DMS114 treated with DMSO at 0.1 percent for 48 hours (cell line): Measurements from ENCODE around the gene ARHGAP26.

Source experiments
- DNase-seq: peaks from one replicate; lab custom pipeline; 2025; ENCODE audit not compliant: unreplicated experiment; lab: John Stamatoyannopoulos, UW

ARHGAP26 gene

GRCh38 chr5:142872217-142872616 lies 102.0 kb downstream of the ARHGAP26 start:
- no peak for DNase-seq

GRCh38 chr5:142872795-142873194 lies 102.6 kb downstream of the ARHGAP26 start:
- DNase-seq, result no peak

- no peak for DNase-seq
Measured at GRCh38 chr5:142873831-142874230, 103.7 kb downstream of the ARHGAP26 start.

- no peak for DNase-seq
Measured at GRCh38 chr5:142874540-142874939, 104.4 kb downstream of the ARHGAP26 start.

GRCh38 chr5:142875936-142876335 lies 105.8 kb downstream of the ARHGAP26 start:
- no peak for DNase-seq

- DNase-seq, result no peak
Measured at GRCh38 chr5:142876817-142877216, 106.6 kb downstream of the ARHGAP26 start.

- no peak for DNase-seq
Measured at GRCh38 chr5:142878111-142878510, 107.9 kb downstream of the ARHGAP26 start.

- DNase-seq, result no peak
Measured at GRCh38 chr5:142878638-142879037, 108.5 kb downstream of the ARHGAP26 start.

GRCh38 chr5:142881076-142881783 lies 111.1 kb downstream of the ARHGAP26 start:
- DNase-seq, result no peak

- no peak for DNase-seq
Measured at GRCh38 chr5:142881784-142882126, 111.6 kb downstream of the ARHGAP26 start.

GRCh38 chr5:142883025-142883424 lies 112.8 kb downstream of the ARHGAP26 start:
- no peak for DNase-seq

GRCh38 chr5:142883438-142883837 lies 113.3 kb downstream of the ARHGAP26 start:
- DNase-seq, result no peak

- no peak for DNase-seq
Measured at GRCh38 chr5:142884029-142884428, 113.9 kb downstream of the ARHGAP26 start.

- no peak for DNase-seq
Measured at GRCh38 chr5:142886211-142886610, 116.0 kb downstream of the ARHGAP26 start.

GRCh38 chr5:142886956-142887355 lies 116.8 kb downstream of the ARHGAP26 start:
- DNase-seq, result no peak

GRCh38 chr5:142888469-142889085 lies 118.4 kb downstream of the ARHGAP26 start:
- DNase-seq, result peak; percentile 62

- DNase-seq, result no peak
Measured at GRCh38 chr5:142892021-142892420, 121.8 kb downstream of the ARHGAP26 start.

GRCh38 chr5:142894315-142894714 lies 124.1 kb downstream of the ARHGAP26 start:
- no peak for DNase-seq

- DNase-seq, result no peak
Measured at GRCh38 chr5:142894749-142895148, 124.6 kb downstream of the ARHGAP26 start.

GRCh38 chr5:142896325-142897007 lies 126.3 kb downstream of the ARHGAP26 start:
- DNase-seq, result no peak

- DNase-seq, result no peak
Measured at GRCh38 chr5:142897328-142897727, 127.2 kb downstream of the ARHGAP26 start.

- no peak for DNase-seq
Measured at GRCh38 chr5:142900927-142901326, 130.8 kb downstream of the ARHGAP26 start.
